KOPT-K1 (cell line): Measurements from ENCODE around the gene RNF14.
A peak's percentile ranks its signal among the peaks of the same experiment; 100 is the strongest.

Source experiments
- H3K27ac ChIP-seq: fragments of 200-600 bp; sonication (generic); 2 replicates; pipeline ENCODE4 v1.5.1; 2016; ENCODE audit warnings: antibody characterized with exemption, mild to moderate bottlenecking, low read depth, low read length; ENCODE audit not compliant: poor library complexity, severe bottlenecking
- H3K36me3 ChIP-seq: fragments of 200-600 bp; sonication (generic); 2 replicates; pipeline ENCODE4 v1.5.1; 2017; ENCODE audit warnings: antibody characterized with exemption, mild to moderate bottlenecking, low read length, moderate library complexity; ENCODE audit not compliant: insufficient read depth
- H3K9me3 ChIP-seq: fragments of 200-600 bp; sonication (generic); 2 replicates; pipeline ENCODE4 v1.5.1; 2017; ENCODE audit warnings: antibody characterized with exemption, low read length, mild to moderate bottlenecking; ENCODE audit not compliant: insufficient read depth, poor library complexity, severe bottlenecking

The RNF14 gene

DNA sequence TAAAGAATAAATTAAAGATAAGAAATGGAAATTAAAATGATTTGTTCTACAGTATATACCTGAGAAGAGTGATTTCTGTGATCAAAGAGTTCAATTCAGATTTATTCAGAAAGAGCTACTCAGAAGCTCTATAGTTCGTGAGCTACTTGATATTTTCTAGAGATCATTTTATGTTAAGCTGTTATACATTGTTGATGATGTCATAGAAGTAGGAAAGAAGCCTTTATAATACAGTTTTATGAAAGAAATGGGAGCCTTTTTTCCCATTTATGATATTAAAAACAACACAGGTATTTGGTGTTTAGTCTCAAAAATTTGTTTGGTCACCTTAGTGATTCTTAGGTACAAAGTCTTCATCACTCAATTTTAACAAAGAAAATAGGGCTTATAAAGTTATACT is 20.8 kb downstream of the RNF14 start:
- H3K27ac ChIP-seq, result no peak overlapping the region
- no peaks in the 10 kb centered on the region for H3K9me3 ChIP-seq
- peaks cover 81% of the 10 kb centered on the region for H3K36me3 ChIP-seq

DNA sequence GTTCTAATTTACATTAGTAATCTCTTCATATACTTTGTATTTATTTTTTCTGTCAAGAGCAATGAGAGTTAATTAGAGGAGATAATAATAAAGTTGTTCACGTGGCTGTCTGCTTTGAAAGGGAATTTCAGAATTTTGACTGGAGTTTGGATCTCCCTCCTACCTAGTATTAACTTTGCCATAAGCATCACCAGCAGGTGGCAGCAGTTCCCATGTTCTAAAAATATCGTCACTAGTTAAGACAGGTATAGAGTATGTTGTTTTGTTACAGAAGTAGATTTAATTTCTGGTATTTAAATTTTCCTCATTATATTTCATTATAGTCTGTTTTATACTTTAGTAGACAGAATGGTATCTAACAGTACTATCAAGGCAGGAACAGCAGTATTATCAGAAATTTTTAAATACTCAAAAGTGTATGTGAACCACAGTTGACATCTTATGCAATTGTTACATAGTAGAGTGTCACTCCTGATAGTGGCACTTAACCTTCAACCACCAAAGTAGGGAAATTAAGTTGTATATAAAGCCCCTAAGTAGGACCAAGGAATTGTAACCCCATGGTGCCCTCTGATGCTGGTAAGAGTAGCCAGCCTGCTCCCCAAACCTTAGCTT is 23.6 kb downstream of the RNF14 start:
- no peak overlapping the region for H3K27ac ChIP-seq
- H3K9me3 ChIP-seq, result no peaks in the 10 kb centered on the region
- peaks cover 60% of the 10 kb centered on the region for H3K36me3 ChIP-seq

- Histone ChIP-seq H3K27ac (no peak overlapping the region), H3K9me3 (no peaks in the 10 kb centered on the region), H3K36me3 (peaks cover 50% of the 10 kb centered on the region)
Measured at GRCh38 chr5:141994511-141995136, 25.7 kb downstream of the RNF14 start.

GRCh38 chr5:141995656-141996055 is 26.8 kb downstream of the RNF14 start:
- Histone ChIP-seq H3K36me3 (peaks cover 48% of the 10 kb centered on the region), H3K27ac (no peak overlapping the region), H3K9me3 (no peaks in the 10 kb centered on the region)

GRCh38 chr5:141997358-141997960 is 28.6 kb downstream of the RNF14 start:
- H3K36me3 ChIP-seq, result peaks cover 57% of the 10 kb centered on the region
- H3K9me3 ChIP-seq, result no peaks in the 10 kb centered on the region
- H3K27ac ChIP-seq, result no peak overlapping the region

- H3K36me3 ChIP-seq, result peaks cover 57% of the 10 kb centered on the region
- H3K9me3 ChIP-seq, result no peaks in the 10 kb centered on the region
- no peak overlapping the region for H3K27ac ChIP-seq
Measured at GRCh38 chr5:142000173-142000572, 31.3 kb downstream of the RNF14 start.

GRCh38 chr5:142000704-142001484 is 32.0 kb downstream of the RNF14 start:
- no peak overlapping the region for H3K27ac ChIP-seq

DNA sequence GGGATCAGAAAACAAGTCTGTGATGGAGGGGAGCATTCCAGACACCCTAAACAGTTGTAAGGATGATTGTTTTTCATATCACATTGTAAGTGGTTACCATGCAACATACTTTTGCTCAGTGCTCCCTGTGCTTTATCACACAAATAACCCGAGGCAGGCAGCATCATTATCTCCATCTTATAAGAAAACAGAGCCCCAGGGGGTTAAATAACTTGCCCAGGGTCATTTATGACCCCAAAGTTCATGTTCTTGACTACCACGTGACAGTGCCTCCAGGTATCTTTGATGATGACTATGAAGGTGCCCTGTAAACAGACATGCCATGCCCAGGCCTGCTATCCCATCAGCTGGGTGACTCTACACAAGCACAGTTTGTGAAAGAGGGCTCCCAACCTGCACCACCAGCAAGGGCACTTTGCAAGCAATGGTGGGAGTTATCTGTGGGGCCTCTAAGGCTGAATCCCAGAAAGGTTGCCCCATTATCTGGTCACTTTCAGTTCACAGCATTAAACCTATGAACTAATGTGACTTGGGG is 34.4 kb downstream of the RNF14 start:
- Histone ChIP-seq H3K27ac (no peak overlapping the region), H3K9me3 (no peaks in the 10 kb centered on the region), H3K36me3 (peaks cover 75% of the 10 kb centered on the region)

More at GRCh38 chr5:142000704-142001484, 32.0 kb downstream of the RNF14 start:
- H3K36me3 ChIP-seq, result peaks cover 63% of the 10 kb centered on the region
- H3K9me3 ChIP-seq, result no peaks in the 10 kb centered on the region

- Histone ChIP-seq H3K36me3 (peaks cover 63% of the 10 kb centered on the region), H3K27ac (no peak overlapping the region)
Measured at GRCh38 chr5:142006363-142007236, 37.7 kb downstream of the RNF14 start.

DNA sequence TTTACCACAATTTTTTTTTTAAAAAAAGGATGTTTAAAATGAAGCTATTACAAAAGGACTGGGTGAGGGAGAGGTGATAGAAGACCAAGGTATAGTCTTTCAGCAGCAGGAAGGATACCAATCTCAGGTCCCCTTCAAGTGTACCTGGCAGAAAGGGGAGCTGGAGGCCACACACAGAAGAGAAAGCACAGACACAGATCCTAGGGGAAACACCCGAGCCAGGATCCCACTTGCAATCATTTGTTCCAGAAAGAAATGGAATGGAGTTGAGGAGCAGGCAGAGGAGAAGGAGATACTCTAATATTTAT is 38.3 kb downstream of the RNF14 start:
- Histone ChIP-seq H3K27ac (no peak overlapping the region), H3K9me3 (no peaks in the 10 kb centered on the region), H3K36me3 (peaks cover 58% of the 10 kb centered on the region)

More at GRCh38 chr5:142006363-142007236, 37.7 kb downstream of the RNF14 start:
- H3K9me3 ChIP-seq, result no peaks in the 10 kb centered on the region

- Histone ChIP-seq H3K9me3 (no peaks in the 10 kb centered on the region), H3K36me3 (peaks cover 42% of the 10 kb centered on the region), H3K27ac (no peak overlapping the region)
Measured at GRCh38 chr5:142008813-142009212, 39.9 kb downstream of the RNF14 start.

- Histone ChIP-seq H3K9me3 (no peaks in the 10 kb centered on the region), H3K27ac (no peak overlapping the region), H3K36me3 (peaks cover 31% of the 10 kb centered on the region)
Measured at GRCh38 chr5:142009886-142010285, 41.0 kb downstream of the RNF14 start.

- Histone ChIP-seq H3K36me3 (peaks cover 14% of the 10 kb centered on the region), H3K9me3 (no peaks in the 10 kb centered on the region), H3K27ac (no peak overlapping the region)
Measured at GRCh38 chr5:142011572-142012185, 42.8 kb downstream of the RNF14 start.

- Histone ChIP-seq H3K36me3 (peaks cover 14% of the 10 kb centered on the region), H3K27ac (peak overlapping the region; percentile 88), H3K9me3 (no peaks in the 10 kb centered on the region)
Measured at GRCh38 chr5:142012186-142012785, 43.4 kb downstream of the RNF14 start.
